HCT116 (cell line): ENCODE results near the gene TGM6. TPM values are rescaled to one million over a fixed set of nuclear protein-coding genes. Genes with fewer than 3 reads are reported as not detected.

Source experiments
- ATAC-seq: fragments of 200-7000 bp; cut with Tn5 transposase; 2 replicates; pipeline ENCODE4 v1.9.1; 2020; ENCODE audit warnings: mild to moderate bottlenecking, moderate library complexity
- BruUV-seq: library from RNA; stranded (reverse); fragments of 400-500 nt; replicated peaks from 2 replicates; lab custom pipeline; 2021; lab: Mats Ljungman, UMichigan
- CTCF ChIA-PET: fragments of 300-600 bp; sonication (Branson Sonifier 250); formaldehyde crosslinking; loops from one replicate; lab custom pipeline; 2021; ENCODE audit warnings: antibody characterized with exemption; lab: Charles Lee
- POLR2A ChIA-PET: fragments of 300-600, 350-600 bp; sonication (Branson Sonifier 250); formaldehyde crosslinking; loops from one replicate; lab custom pipeline; 2021; ENCODE audit warnings: antibody characterized with exemption; lab: Charles Lee
- RAD21 ChIA-PET, 2 experiments: fragments of 300-600 bp; sonication (Branson Sonifier 250); formaldehyde crosslinking; loops; one replicate each; lab custom pipeline; 2023; ENCODE audit warnings: low total read pairs in 2 of 2; ENCODE audit not compliant: uncharacterized antibody in 2 of 2, unreplicated experiment in 2 of 2, low non-redundant PET in 1 of 2; lab: Charles Lee
- DNase-seq: peaks from one replicate; pipeline ENCODE4 v3.0.0-alpha.2; 2010; ENCODE audit warnings: low read depth, low spot score
- H2AFZ ChIP-seq: fragments of 200-600 bp; shearing (Covaris generic), sonication (generic); 2 replicates; pipeline ENCODE4 v1.6.1; 2017; ENCODE audit warnings: low read depth, mixed run types, mixed read lengths, antibody characterized with exemption, low read length; ENCODE audit not compliant: poor library complexity, severe bottlenecking
- H3K27ac ChIP-seq: 2 replicates; pipeline ENCODE4 v1.5.1; 2012; ENCODE audit warnings: low read depth, low read length
- H3K27me3 ChIP-seq: fragments of 200-600 bp; sonication (generic); 2 replicates; pipeline ENCODE4 v1.6.1; 2016; ENCODE audit warnings: mixed run types, low read length, mixed read lengths; ENCODE audit not compliant: insufficient read depth
- H3K36me3 ChIP-seq, 2 experiments: fragments of 200-500 bp in 1 of 2; fragments of 200-600 bp in 1 of 2; sonication (Bioruptor generic) in 1 of 2; sonication (generic) in 1 of 2; 2 replicates each; pipeline versions ENCODE4 v1.5.1 to v1.6.1; 2014 to 2016; ENCODE audit warnings: low read length in 2 of 2, inconsistent platforms in 1 of 2, mixed read lengths in 1 of 2, mixed run types in 1 of 2; ENCODE audit not compliant: insufficient read depth in 2 of 2, control insufficient read depth in 1 of 2
- H3K4me1 ChIP-seq, 2 experiments: fragments of 200-600 bp in 1 of 2; sonication (generic) in 1 of 2; 2 replicates each; pipeline versions ENCODE4 v1.5.1 to v1.6.1; 2012 to 2017; ENCODE audit warnings: low read length in 2 of 2, inconsistent platforms in 1 of 2, mild to moderate bottlenecking in 1 of 2, mixed read lengths in 1 of 2, mixed run types in 1 of 2, moderate library complexity in 1 of 2; ENCODE audit not compliant: insufficient read depth in 2 of 2, control insufficient read depth in 1 of 2
- H3K4me2 ChIP-seq: fragments of 200-600 bp; sonication (generic); 2 replicates; pipeline ENCODE4 v1.6.1; 2017; ENCODE audit warnings: mixed run types, low read length, mixed read lengths
- H3K4me3 ChIP-seq, 2 experiments: fragments of 200-600 bp in 1 of 2; sonication (generic) in 1 of 2; replicated peaks in 1 of 2; 2 replicates each; pipeline ENCODE4 v1.5.1; 2011 to 2016; ENCODE audit warnings: low read length in 2 of 2, control low read depth in 1 of 2, low read depth in 1 of 2, mild to moderate bottlenecking in 1 of 2, mixed read lengths in 1 of 2, mixed run types in 1 of 2
- H3K79me2 ChIP-seq: fragments of 200-600 bp; sonication (generic); 2 replicates; pipeline ENCODE4 v1.6.1; 2017; ENCODE audit warnings: mild to moderate bottlenecking, mixed run types, low read length, moderate library complexity, mixed read lengths; ENCODE audit not compliant: insufficient read depth
- H3K9ac ChIP-seq: fragments of 200-600 bp; sonication (generic); 2 replicates; pipeline ENCODE4 v1.6.1; 2016; ENCODE audit warnings: low read length, mixed read lengths
- H3K9me2 ChIP-seq: fragments of 200-600 bp; sonication (generic), shearing (Covaris generic); 2 replicates; pipeline ENCODE4 v1.6.1; 2017; ENCODE audit warnings: mixed run types, mild to moderate bottlenecking, moderate library complexity; ENCODE audit not compliant: insufficient read depth
- H3K9me3 ChIP-seq, 2 experiments: fragments of 200-500 bp in 1 of 2; fragments of 200-600 bp in 1 of 2; sonication (Bioruptor generic) in 1 of 2; sonication (generic) in 1 of 2; 2 replicates each; pipeline ENCODE4 v1.6.1; 2014 to 2017; ENCODE audit warnings: low read length in 2 of 2, mixed read lengths in 2 of 2, inconsistent platforms in 1 of 2, low read depth in 1 of 2, mild to moderate bottlenecking in 1 of 2, mixed run types in 1 of 2, moderate library complexity in 1 of 2; ENCODE audit not compliant: control insufficient read depth in 1 of 2, insufficient read depth in 1 of 2
- H4K20me1 ChIP-seq: fragments of 200-600 bp; sonication (generic), shearing (Covaris generic); 2 replicates; pipeline ENCODE4 v1.6.1; 2017; ENCODE audit warnings: mixed run types, mild to moderate bottlenecking, moderate library complexity; ENCODE audit not compliant: insufficient read depth
- CBX3 ChIP-seq: IDR thresholded peaks from 2 replicates; pipeline ENCODE4 v1.6.1; 2012; ENCODE audit warnings: low read depth
- EGR1 ChIP-seq: IDR thresholded peaks from 2 replicates; pipeline ENCODE4 v1.6.1; 2012; ENCODE audit warnings: low read depth
- ELF1 ChIP-seq: IDR thresholded peaks from 2 replicates; pipeline ENCODE4 v1.6.1; 2012; ENCODE audit warnings: low read depth, borderline replicate concordance
- EZH2 ChIP-seq: fragments of 200-600 bp; sonication (generic); IDR thresholded peaks from 2 replicates; pipeline ENCODE4 v1.6.1; 2017; ENCODE audit warnings: antibody characterized with exemption, mixed run types
- EZH2phosphoT487 ChIP-seq: fragments of 200-600 bp; IDR thresholded peaks from 2 replicates; pipeline ENCODE4 v1.6.1; 2018; ENCODE audit warnings: antibody characterized with exemption, borderline replicate concordance
- JUND ChIP-seq: IDR thresholded peaks from 2 replicates; pipeline ENCODE4 v1.6.1; 2012
- POLR2AphosphoS5 ChIP-seq: IDR thresholded peaks from 2 replicates; pipeline ENCODE4 v1.6.1; 2011; ENCODE audit warnings: mild to moderate bottlenecking, low read depth, low read length, moderate library complexity
- RAD21 ChIP-seq: IDR thresholded peaks from 2 replicates; pipeline ENCODE4 v1.6.1; 2012; ENCODE audit warnings: low read depth, mild to moderate bottlenecking
- SRF ChIP-seq: IDR thresholded peaks from 2 replicates; pipeline ENCODE4 v1.6.1; 2012; ENCODE audit warnings: low read depth
- ZFX ChIP-seq: fragments of 450-650 bp; IDR thresholded peaks from 2 replicates; pipeline ENCODE4 v1.6.1; 2017
- intact Hi-C: fragments of 100-400 bp; cut with micrococcal nuclease; formaldehyde crosslinking; loops from 2 replicates; pipeline ENCODE4 v1.10.0; 2022
- total RNA-seq: library from RNA; stranded (reverse); gene quantifications from one replicate; pipeline ENCODE4 v1.2.1, GENCODE V29; 2021; ENCODE audit not compliant: unreplicated experiment
- TF ChIP-seq, protein P1 (sequence below): IDR thresholded peaks from 2 replicates; pipeline ENCODE4 v1.6.1; 2012
- TF ChIP-seq, protein P2 (sequence below): IDR thresholded peaks from 2 replicates; pipeline ENCODE4 v1.6.1; 2012
- TF ChIP-seq, protein P3 (sequence below), 3 experiments: fragments of 200-600 bp in 1 of 3; sonication (generic) in 1 of 3; IDR thresholded peaks in 2 of 3; conservative IDR thresholded peaks in 1 of 3; 2 replicates each; pipeline ENCODE4 v1.5.1; 2012 to 2017; ENCODE audit warnings: low read depth in 2 of 3, low read length in 2 of 3, antibody characterized with exemption in 1 of 3, borderline replicate concordance in 1 of 3, control low read depth in 1 of 3, mild to moderate bottlenecking in 1 of 3, mixed read lengths in 1 of 3, mixed run types in 1 of 3, moderate library complexity in 1 of 3; ENCODE audit not compliant: insufficient read depth in 1 of 3

Gene TGM6
- total RNA-seq, 1 experiment from 2014 or later = not detected

DNA sequence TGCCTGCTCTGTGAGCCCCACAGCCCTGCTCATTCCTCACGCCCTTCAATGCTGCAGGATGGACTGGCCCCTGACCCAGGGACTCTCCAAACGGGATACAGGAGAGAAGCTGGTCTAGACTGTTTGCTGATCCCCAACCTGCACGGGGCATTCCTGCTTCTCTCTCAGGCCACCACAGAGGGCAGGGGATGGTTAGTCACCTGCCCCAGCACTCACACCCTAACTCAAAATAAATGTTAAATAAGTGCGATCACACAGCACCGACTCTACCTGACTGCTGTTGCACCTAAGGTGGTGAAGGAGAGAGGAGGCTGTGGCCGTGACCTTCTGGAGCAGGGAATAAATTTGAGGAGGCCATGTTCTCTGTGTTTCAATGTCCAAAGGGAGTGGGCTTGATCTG is 39.9 kb upstream of the TGM6 start (continued):
- TF ChIP-seq, protein P1, sequence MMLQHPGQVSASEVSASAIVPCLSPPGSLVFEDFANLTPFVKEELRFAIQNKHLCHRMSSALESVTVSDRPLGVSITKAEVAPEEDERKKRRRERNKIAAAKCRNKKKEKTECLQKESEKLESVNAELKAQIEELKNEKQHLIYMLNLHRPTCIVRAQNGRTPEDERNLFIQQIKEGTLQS = no peak
- TF ChIP-seq, protein P2, sequence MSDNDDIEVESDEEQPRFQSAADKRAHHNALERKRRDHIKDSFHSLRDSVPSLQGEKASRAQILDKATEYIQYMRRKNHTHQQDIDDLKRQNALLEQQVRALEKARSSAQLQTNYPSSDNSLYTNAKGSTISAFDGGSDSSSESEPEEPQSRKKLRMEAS = no peak
- no peak for TF ChIP-seq JUND
- no peak for TF ChIP-seq POLR2AphosphoS5

DNA sequence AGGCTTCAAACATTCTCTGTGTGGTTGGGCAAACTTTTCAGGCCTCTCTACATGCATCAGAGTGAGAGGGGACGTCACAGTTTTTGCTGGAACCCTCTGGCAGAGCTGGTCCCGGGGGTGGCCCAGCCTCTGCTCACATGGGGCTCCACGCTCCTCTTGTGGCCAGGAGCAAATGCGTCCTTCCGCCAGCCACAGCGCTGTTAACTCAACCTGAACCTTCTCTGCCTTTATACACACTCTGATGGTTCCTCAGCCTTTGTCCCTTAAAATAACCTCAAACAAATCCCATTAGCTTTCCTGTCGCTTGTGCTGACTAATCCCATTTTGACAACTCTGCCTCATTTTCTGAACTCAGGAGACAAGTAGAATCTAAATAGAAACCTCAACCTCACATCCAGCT is 39.4 kb upstream of the TGM6 start:
- no peak for TF ChIP-seq RAD21
- TF ChIP-seq EZH2phosphoT487 = no peak
- TF ChIP-seq JUND = no peak
- TF ChIP-seq SRF = no peak
- no peak for TF ChIP-seq CBX3
- TF ChIP-seq, protein P1 = no peak
- no peak for TF ChIP-seq ZFX
- TF ChIP-seq EGR1 = no peak
- TF ChIP-seq, protein P3, sequence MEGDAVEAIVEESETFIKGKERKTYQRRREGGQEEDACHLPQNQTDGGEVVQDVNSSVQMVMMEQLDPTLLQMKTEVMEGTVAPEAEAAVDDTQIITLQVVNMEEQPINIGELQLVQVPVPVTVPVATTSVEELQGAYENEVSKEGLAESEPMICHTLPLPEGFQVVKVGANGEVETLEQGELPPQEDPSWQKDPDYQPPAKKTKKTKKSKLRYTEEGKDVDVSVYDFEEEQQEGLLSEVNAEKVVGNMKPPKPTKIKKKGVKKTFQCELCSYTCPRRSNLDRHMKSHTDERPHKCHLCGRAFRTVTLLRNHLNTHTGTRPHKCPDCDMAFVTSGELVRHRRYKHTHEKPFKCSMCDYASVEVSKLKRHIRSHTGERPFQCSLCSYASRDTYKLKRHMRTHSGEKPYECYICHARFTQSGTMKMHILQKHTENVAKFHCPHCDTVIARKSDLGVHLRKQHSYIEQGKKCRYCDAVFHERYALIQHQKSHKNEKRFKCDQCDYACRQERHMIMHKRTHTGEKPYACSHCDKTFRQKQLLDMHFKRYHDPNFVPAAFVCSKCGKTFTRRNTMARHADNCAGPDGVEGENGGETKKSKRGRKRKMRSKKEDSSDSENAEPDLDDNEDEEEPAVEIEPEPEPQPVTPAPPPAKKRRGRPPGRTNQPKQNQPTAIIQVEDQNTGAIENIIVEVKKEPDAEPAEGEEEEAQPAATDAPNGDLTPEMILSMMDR (IDR thresholded peaks at IDR 0.05 in 2 of 3, conservative IDR thresholded peaks at IDR 0.05 in 1 of 3; ENCODE audit: borderline replicate concordance in 1 of 3, insufficient read depth in 1 of 3, low read depth in 2 of 3, low read length in 2 of 3) = no peak
- no peak for TF ChIP-seq POLR2AphosphoS5
- no peak for TF ChIP-seq ELF1
- TF ChIP-seq EZH2 = no peak
- H4K20me1 ChIP-seq = no peaks in the 10 kb centered on the region
- ATAC-seq = no peak
- no peaks in the 10 kb centered on the region for H3K9me2 ChIP-seq
- H3K4me1 ChIP-seq = no peaks in the 10 kb centered on the region
- H3K4me2 ChIP-seq = no peak overlapping the region
- no peaks in the 10 kb centered on the region for H3K9me3 ChIP-seq
- DNase-seq = no peak
- H3K36me3 ChIP-seq = no peaks in the 10 kb centered on the region
- BruUV-seq = no TSS peak
- H3K79me2 ChIP-seq = no peaks in the 10 kb centered on the region
- H3K27ac ChIP-seq = no peak overlapping the region
- RAD21 ChIA-PET = no interaction called here
- H3K27me3 ChIP-seq = no peaks in the 10 kb centered on the region
- no peak overlapping the region for H2AFZ ChIP-seq
- POLR2A ChIA-PET = no interaction called here
- CTCF ChIA-PET = no interaction called here
- intact Hi-C loops = no loop called here
- H3K9ac ChIP-seq = no peak overlapping the region
- no peak overlapping the region for H3K4me3 ChIP-seq
